ENCODE data around the gene PMIS2. TPM values are rescaled to one million over a fixed set of nuclear protein-coding genes. Genes with fewer than 3 reads are reported as not detected.
"Not testable (repeated sequence)": the region's sequence is repeated elsewhere in the genome, so short reads cannot be mapped to it uniquely, and the experiment has no call there.

PMIS2 gene
- total RNA-seq, 4 donors from 2014 or later = not detected

DNA sequence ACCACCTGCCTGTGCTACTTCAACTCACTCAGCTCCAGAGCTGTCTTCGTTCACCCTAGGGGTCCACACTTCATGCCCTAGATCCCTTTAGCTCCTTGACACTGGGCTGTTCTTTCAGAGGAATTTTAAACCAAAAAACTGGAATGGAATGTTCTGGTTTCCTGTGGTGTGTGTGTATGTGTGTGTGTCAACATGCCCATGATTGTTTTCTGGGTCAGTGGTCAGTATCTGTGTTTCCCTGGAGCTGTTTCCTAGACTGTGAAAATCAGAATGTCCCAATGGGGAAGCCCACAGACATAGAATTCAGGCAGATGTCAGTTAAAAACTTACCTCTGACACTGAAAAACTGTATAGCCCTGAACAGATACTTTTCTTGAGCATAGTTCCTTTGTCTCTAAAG lies 1.3 kb downstream of the PMIS2 start:
- no peaks in the 10 kb centered on the region for H3K36me3 ChIP-seq
- no peak for DNase-seq (ENCODE audit: low spot score in 2 of 2)
- no peaks in the 10 kb centered on the region for H3K9me3 ChIP-seq
- no peak overlapping the region for H3K27ac ChIP-seq
- TF ChIP-seq EP300 (IDR thresholded peaks at IDR 0.05) (no peak), POLR2A (IDR thresholded peaks at IDR 0.05) (no peak), POLR2AphosphoS5 (IDR thresholded peaks at IDR 0.05) (no peak)
- TF ChIP-seq, protein P1, sequence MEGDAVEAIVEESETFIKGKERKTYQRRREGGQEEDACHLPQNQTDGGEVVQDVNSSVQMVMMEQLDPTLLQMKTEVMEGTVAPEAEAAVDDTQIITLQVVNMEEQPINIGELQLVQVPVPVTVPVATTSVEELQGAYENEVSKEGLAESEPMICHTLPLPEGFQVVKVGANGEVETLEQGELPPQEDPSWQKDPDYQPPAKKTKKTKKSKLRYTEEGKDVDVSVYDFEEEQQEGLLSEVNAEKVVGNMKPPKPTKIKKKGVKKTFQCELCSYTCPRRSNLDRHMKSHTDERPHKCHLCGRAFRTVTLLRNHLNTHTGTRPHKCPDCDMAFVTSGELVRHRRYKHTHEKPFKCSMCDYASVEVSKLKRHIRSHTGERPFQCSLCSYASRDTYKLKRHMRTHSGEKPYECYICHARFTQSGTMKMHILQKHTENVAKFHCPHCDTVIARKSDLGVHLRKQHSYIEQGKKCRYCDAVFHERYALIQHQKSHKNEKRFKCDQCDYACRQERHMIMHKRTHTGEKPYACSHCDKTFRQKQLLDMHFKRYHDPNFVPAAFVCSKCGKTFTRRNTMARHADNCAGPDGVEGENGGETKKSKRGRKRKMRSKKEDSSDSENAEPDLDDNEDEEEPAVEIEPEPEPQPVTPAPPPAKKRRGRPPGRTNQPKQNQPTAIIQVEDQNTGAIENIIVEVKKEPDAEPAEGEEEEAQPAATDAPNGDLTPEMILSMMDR (IDR thresholded peaks at IDR 0.05) = no peak
- WGBS = 57% methylated on average over 1 of the region's 1 CpG
- H3K4me1 ChIP-seq = no peaks in the 10 kb centered on the region
- H3K27me3 ChIP-seq = peaks cover 22% of the 10 kb centered on the region
- H3K4me3 ChIP-seq = no peak overlapping the region

DNA sequence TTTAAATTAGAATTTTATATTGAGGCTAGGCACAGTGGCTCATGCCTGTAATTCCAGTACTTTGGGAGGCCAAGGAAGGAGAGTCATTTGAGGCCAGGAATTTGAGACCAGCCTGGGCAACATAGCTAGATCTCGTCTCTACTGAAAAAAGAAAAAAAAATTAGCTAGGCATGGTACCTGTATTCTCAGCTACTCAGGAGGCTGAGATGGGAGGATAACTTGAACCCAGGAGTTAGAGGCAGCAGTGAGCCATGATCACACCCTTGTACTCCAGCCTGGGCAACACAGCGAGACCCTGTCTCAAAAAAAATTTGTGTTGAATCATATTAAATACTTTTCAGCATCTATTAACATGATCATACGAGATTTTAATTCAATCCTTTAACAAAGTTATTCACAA lies 4.9 kb downstream of the PMIS2 start:
- H3K27me3 ChIP-seq = peaks cover 8% of the 10 kb centered on the region
- no peak overlapping the region for H3K27ac ChIP-seq
- H3K4me3 ChIP-seq = no peak overlapping the region
- no peaks in the 10 kb centered on the region for H3K4me1 ChIP-seq
- DNase-seq (ENCODE audit: low spot score in 2 of 2) = no peak
- TF ChIP-seq POLR2AphosphoS5 (IDR thresholded peaks at IDR 0.05) = no peak
- no peak for TF ChIP-seq EP300 (IDR thresholded peaks at IDR 0.05)
- TF ChIP-seq POLR2A (IDR thresholded peaks at IDR 0.05) = no peak
- TF ChIP-seq, protein P1 (IDR thresholded peaks at IDR 0.05) = no peak
- no peaks in the 10 kb centered on the region for H3K36me3 ChIP-seq
- H3K9me3 ChIP-seq = no peaks in the 10 kb centered on the region
- WGBS = 76% methylated on average over 3 of the region's 3 CpGs

DNA sequence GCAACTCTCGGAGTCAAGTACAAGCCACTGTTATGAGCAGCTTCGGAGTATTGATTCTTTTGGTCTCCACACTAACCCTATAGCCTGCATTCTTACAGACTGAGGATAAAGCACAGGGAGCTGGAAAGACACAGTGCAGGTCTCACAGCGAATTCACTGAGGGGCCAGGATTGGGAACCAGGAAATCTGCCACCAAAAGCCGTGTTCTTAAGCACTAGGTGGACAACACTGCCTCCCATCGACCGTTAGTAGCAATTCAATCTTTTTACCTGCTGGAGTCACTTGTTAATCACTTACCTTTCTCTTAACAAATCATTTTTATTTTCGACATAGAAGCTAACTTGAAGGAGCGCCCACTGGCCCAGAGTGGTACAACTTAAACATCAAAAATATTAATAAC lies 6.3 kb downstream of the PMIS2 start:
- peaks cover 2% of the 10 kb centered on the region for H3K27me3 ChIP-seq
- H3K9me3 ChIP-seq = no peaks in the 10 kb centered on the region
- DNase-seq (ENCODE audit: low spot score in 2 of 2) = no peak
- WGBS = 26% methylated on average over 8 of the region's 8 CpGs
- no peaks in the 10 kb centered on the region for H3K36me3 ChIP-seq
- H3K27ac ChIP-seq = no peak overlapping the region
- no peaks in the 10 kb centered on the region for H3K4me1 ChIP-seq
- no peak overlapping the region for H3K4me3 ChIP-seq
- TF ChIP-seq POLR2A (IDR thresholded peaks at IDR 0.05) = no peak
- TF ChIP-seq POLR2AphosphoS5 (IDR thresholded peaks at IDR 0.05) = no peak
- TF ChIP-seq, protein P1 (IDR thresholded peaks at IDR 0.05) = no peak
- no peak for TF ChIP-seq EP300 (IDR thresholded peaks at IDR 0.05)

DNA sequence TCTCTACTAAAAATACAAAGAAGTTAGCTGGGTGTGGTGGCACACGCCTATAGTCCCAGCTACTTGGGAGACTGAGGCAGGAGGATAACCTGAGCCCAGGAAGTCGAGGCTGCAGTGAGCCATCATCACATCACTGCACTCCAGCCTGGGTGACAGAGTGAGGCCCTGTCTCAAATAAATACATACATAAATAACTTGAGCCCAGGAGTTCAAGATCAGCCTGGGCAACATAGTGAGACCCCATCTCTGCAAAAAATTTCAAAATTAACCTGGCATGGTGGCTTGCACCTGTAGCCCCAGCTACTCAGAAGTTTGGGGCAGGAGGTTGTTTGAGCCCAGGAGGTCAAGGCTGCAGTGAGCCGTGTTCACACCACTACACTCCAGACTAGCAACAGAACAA lies 9.1 kb downstream of the PMIS2 start:
- not testable (repeated sequence) for H3K4me1 ChIP-seq; H3K27me3 ChIP-seq; H3K4me3 ChIP-seq; H3K9me3 ChIP-seq; DNase-seq (ENCODE audit: low spot score in 2 of 2); H3K36me3 ChIP-seq; H3K27ac ChIP-seq
- 86% methylated on average over 3 of the region's 3 CpGs for WGBS

DNA sequence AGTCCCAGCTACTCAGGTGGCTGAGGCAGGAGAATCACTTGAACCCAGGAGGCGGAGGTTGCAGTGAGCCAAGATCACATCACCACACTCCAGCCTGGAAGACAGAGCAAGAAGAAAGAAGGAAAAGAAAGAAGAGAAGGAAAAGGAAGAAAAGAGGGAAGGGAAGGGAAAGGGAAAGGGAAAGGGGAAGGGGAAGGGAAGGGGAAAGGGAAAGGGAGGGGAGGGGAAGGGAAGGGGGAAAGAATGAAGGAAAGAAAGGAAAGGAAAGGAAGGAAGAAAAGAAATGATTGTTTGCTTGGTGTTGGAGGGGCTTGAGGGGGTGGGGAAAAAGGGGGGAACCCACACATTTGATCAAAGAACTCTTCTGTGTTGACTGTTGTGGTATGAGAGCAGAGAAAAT lies 10.0 kb downstream of the PMIS2 start:
- Histone ChIP-seq H3K27me3 (no peaks in the 10 kb centered on the region), H3K27ac (no peak overlapping the region), H3K9me3 (no peaks in the 10 kb centered on the region), H3K4me1 (no peaks in the 10 kb centered on the region), H3K4me3 (no peak overlapping the region), H3K36me3 (no peaks in the 10 kb centered on the region)
- 88% methylated on average over 1 of the region's 1 CpG for WGBS
- no peak for DNase-seq (ENCODE audit: low spot score in 2 of 2)
- TF ChIP-seq EP300 (IDR thresholded peaks at IDR 0.05) (no peak), POLR2A (IDR thresholded peaks at IDR 0.05) (no peak), POLR2AphosphoS5 (IDR thresholded peaks at IDR 0.05) (no peak)
- TF ChIP-seq, protein P1 (IDR thresholded peaks at IDR 0.05) = no peak

DNA sequence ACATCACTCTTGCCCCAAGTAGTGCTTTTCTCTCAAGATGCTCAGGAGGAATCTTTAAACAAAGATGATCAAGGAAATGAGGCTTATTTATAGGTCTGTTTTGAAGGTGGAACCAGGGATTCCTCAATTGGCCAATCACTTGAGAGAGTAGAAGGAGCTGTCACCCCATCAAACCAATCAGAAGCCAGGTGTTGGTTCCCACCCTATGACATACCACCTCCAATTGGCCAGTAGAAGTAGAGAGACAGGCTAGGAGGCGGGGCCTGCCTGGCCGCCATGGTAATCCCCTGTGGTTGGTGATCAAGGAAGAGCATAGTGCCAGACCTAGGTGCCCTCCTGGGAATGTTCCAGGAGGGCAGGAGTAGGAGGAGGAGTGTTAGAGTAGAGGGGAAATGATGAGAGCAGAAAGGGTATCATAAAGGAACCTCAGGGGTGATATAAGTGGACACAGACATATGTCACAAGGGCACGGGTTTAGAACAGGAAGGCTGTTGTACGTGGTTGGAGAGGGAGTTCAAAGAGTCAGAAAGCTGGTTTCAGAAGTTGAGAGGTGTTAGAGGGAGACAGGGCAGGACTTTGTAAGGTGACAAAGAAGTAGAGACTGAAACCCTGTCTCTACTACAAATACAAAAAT lies 10.5 kb downstream of the PMIS2 start:
- Histone ChIP-seq H3K9me3 (no peaks in the 10 kb centered on the region), H3K27ac (no peak overlapping the region), H3K27me3 (no peaks in the 10 kb centered on the region), H3K36me3 (no peaks in the 10 kb centered on the region), H3K4me3 (no peak overlapping the region), H3K4me1 (no peaks in the 10 kb centered on the region)
- no peak for DNase-seq (ENCODE audit: low spot score in 2 of 2)
- 68% methylated on average over 4 of the region's 4 CpGs for WGBS
- TF ChIP-seq, protein P1 (IDR thresholded peaks at IDR 0.05) = no peak

All from suprapubic skin (tissue), 4 donors.